LNCAP (cell line): ENCODE measurements around the gene OGFR.

ENCODE experiments used
- TF ChIP-seq, protein P1 (sequence below): fragments of 450-650 bp; IDR thresholded peaks from 2 replicates; pipeline ENCODE4 v1.5.1; 2017; ENCODE audit warnings: mild to moderate bottlenecking

OGFR gene

DNA sequence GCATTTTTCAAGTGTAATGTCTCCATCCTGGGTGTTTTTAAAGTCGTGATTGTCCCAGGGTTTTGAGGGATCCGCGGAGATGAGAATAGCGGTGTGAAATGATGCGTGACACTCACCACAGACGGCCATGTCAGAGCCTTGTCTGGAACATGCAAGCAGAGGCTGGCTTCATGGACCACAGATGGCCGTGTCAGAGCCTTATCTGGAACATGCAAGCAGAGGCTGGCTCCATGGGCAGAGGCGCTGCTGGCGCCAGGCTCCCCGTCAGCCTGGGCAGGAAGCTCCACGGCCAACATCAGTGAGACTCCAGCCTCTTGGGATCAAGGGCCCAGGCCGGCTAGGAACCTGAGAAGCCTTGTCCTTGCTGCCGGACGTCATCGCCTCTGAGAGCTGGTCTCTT, 16.0 kb upstream of the OGFR start:
- TF ChIP-seq, protein P1, sequence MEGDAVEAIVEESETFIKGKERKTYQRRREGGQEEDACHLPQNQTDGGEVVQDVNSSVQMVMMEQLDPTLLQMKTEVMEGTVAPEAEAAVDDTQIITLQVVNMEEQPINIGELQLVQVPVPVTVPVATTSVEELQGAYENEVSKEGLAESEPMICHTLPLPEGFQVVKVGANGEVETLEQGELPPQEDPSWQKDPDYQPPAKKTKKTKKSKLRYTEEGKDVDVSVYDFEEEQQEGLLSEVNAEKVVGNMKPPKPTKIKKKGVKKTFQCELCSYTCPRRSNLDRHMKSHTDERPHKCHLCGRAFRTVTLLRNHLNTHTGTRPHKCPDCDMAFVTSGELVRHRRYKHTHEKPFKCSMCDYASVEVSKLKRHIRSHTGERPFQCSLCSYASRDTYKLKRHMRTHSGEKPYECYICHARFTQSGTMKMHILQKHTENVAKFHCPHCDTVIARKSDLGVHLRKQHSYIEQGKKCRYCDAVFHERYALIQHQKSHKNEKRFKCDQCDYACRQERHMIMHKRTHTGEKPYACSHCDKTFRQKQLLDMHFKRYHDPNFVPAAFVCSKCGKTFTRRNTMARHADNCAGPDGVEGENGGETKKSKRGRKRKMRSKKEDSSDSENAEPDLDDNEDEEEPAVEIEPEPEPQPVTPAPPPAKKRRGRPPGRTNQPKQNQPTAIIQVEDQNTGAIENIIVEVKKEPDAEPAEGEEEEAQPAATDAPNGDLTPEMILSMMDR = no peak

DNA sequence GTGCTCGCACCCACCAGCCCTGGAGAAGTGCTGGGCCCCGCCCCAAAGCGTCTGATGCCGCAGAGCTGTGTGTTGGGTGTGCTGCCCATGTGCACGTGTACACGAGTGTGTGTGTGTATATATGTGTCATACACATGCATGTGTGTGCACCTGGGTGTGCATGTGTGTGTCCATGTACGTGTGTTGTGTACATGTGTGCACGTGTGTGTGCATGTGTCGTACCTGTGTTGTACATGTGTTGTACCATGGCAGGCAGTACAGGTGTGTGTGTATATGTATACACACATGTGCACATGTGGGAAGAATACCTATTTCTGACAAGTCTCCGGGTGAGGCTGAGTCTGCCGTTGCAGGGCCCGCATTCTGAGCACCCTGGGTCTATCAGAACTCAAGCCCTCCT, 14.6 kb upstream of the OGFR start:
- TF ChIP-seq, protein P1 = no peak

DNA sequence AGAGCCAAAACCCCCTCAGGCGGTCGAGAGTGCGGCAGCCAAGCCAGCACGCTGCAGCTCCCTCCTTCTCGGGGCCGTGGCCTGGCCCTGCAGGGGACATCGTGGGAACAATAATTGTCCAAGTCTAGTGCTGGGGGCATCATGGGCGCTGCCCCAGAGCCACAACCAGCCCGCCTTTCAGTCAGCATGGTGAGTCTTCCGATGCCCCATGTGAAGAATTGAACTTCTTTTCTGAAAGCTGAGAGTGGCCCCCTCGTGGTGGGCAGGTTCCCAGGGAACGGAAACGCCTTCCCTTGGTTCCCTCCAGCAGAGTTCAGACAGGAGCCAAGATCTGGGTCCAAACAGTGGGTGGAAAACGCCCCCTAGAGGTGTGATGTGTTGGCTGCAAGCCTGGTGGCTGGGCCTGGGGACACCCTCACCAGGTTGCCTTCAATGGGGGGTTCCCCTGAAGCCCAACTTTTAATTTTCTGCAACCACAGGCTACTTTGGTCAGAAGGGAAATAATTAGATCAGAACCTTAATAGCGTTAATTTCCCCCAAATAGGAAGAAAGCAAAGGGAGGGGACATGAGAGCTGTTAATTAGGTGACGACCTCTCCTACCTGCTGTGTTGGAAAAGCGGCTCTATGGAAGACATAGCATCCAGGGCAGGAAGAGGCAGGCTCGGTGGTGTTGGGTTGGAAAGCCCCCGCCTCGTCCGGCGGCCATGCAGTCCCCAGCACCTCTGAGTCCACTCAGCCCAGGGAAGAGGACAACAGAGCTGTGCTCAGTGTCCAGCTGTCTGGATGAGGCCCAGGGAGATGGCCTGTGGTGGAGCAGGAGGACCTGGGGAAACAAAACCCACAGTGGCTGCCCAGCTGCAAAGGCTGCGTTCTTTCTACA, 13.1 kb upstream of the OGFR start:
- TF ChIP-seq, protein P1 = peak; percentile 98

DNA sequence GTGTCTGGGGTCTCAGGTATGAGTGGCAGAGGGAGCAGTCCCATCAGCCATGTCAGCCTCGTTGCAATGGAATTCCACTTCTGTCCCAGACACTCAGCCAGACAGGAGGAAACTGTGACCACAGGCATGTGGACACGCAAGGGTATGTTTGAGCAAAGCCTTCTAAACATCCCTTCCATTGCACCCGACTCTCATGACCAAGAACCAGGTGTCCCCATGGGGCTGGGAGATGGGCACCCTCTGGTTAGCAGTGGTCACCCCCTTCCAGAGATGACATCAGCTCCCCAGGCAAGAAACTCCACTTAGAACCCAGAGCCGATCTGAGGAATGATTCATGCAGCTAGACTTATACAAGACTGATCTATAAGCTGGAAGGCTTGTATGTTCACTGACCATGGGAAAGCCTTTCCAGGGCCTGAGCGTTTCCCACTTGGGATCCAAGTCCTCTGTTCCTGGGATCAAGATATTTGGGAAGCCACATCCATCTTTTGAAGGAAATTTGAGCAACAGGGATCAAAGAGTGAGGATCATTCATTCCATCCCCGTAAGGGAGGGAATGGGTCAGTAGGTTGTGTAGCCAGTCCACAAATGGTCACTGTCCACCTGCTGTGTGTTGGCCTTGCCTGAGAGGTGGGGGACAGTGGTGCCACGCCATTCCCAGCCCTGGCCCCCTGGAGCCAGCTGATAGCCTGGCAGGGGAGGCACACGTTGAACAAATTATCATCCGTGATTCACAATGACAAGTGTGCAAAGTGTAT, 12.3 kb upstream of the OGFR start:
- TF ChIP-seq, protein P1 = no peak

DNA sequence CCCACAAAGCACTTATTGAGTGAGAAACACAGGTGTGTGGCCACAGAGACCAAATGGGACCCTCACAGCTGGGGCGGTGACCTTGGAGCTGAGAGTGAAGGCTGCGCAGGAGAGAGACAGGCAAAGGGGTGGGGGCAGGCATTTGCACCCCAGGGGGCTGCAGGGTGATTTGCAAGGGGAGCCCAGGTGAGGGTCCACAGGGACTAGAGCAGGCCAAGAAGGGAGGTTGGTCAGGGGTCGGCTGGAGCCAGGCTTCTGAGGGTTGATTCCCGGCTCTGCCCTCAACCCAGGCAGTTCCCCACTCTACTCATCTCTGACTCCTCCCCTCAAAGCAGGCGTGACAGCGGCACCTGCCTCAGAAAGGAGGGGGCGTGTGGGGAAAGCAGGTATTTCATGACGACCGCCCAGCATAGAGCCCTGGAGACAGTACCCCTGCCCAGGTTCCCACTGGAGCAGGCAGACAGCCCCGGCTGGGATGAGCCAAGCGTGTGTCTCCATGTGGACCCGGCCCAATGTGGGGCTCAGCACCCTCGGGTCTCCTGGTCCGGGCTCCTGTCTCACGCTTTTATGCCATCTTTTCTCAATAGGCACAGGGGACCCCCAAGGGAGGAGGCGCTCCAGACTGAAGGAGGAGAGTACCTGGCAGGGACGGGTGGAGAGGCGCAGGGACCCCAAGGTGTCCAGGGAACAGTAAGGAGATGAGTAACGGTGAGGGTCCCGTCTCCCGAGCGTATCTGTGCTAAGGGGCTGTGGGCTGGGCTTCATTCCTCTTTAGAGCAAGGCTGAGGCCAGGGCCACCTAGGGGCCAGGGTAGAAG, 11.5 kb upstream of the OGFR start:
- TF ChIP-seq, protein P1 = no peak

DNA sequence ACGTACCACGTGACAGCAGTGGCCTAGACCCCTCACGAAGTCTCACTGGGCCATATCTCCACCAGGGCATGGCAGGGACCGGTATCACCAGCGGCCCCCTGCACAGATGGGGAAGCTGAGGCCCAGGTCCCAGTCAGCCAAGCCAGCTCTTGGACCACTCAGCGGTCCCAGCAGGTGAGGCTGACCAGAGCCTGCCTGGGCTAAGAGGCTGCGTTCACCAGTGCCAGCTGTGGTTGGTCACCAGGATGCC, 11.0 kb upstream of the OGFR start:
- TF ChIP-seq, protein P1 = no peak

DNA sequence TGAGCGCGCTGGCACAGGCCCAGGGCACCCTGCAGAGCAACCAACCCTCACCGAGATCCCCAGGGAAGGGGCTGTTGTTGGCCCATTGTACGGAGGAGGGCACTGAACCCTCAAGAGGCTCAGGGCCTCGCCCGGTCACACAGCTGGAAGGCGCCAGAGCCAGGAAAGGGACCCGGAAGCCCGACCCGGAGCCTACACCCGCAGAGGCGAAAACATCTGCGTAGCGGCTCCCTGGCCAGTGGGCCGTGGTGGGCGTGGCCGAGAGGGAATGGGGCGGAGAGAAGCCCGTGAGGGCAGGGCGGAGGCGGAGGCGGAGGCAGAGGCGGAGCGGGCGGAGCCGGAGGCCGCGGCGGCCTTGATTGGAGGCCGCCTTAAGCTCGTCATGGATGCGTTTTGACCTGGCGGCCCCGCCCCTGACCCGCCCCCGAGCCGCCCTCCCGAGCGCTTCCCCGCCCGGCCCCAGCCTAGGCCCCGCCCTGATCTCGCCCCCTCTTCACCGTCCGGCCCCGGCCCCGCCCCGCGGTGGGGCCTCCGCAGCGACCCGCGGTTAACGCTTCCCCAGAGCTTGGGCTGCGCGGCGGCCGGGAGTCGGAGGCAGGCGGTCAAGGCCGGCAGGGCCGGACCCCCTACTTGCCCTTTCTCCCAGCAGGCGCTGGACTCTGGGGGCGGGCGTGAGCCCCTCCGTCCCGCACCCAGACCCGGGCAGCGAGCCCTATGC, 10.5 kb upstream of the OGFR start:
- TF ChIP-seq, protein P1 = no peak
